ENCODE results near the gene PGM1. TPM values are rescaled to one million over a fixed set of nuclear protein-coding genes. Genes with fewer than 3 reads are reported as not detected.

The PGM1 gene
- total and polyA plus RNA-seq, 2 of the 13 experiments (the other 11 are each of a cell fraction or from before 2014, with no cell fraction given), result 51.6 to 105 TPM

GRCh38 chr1:63640633-63641567 is 47.7 kb downstream of the PGM1 start (continued):
- no peak for TF ChIP-seq ZSCAN5A (CRISPR knock-in tag; IDR thresholded peaks at IDR 0.05; ENCODE audit: borderline replicate concordance)
- no peak for TF ChIP-seq BATF2 (CRISPR knock-in tag; IDR thresholded peaks at IDR 0.05)
- no peak for TF ChIP-seq WIZ (CRISPR knock-in tag; IDR thresholded peaks at IDR 0.05)
- TF ChIP-seq PBX2 (CRISPR knock-in tag; IDR thresholded peaks at IDR 0.05), result no peak
- TF ChIP-seq EEA1 (CRISPR knock-in tag; IDR thresholded peaks at IDR 0.05; ENCODE audit: borderline replicate concordance), result no peak
- no peak for TF ChIP-seq SUZ12 (IDR thresholded peaks at IDR 0.05; ENCODE audit: low read depth, low read length)
- 0 out of 2 replicates have a peak, but pooled peaks have one; percentile 20 for TF ChIP-seq ELF3 (CRISPR knock-in tag; IDR thresholded peaks at IDR 0.05)
- TF ChIP-seq PAX8 (CRISPR knock-in tag; IDR thresholded peaks at IDR 0.05; ENCODE audit: borderline replicate concordance), result no peak
- TF ChIP-seq MEIS1 (CRISPR knock-in tag; IDR thresholded peaks at IDR 0.05; ENCODE audit: borderline replicate concordance), result no peak
- TF ChIP-seq GTF2F1 (IDR thresholded peaks at IDR 0.05; ENCODE audit: low read length), result no peak
- 0 out of 2 replicates have a peak, but pooled peaks have one; percentile 12 for TF ChIP-seq ATF7 (IDR thresholded peaks at IDR 0.05)
- TF ChIP-seq ATF7 (CRISPR knock-in tag; IDR thresholded peaks at IDR 0.05), result no peak
- TF ChIP-seq ZNF263 (CRISPR knock-in tag; IDR thresholded peaks at IDR 0.05), result no peak
- TF ChIP-seq ZBTB37 (CRISPR knock-in tag; IDR thresholded peaks at IDR 0.05), result no peak
- no peak for TF ChIP-seq ZNF598 (CRISPR knock-in tag; IDR thresholded peaks at IDR 0.05; ENCODE audit: borderline replicate concordance)
- TF ChIP-seq ZNF614 (CRISPR knock-in tag; IDR thresholded peaks at IDR 0.05; ENCODE audit: borderline replicate concordance), result no peak; the same call in 1 of the 2 replicates
- no peak for TF ChIP-seq LRRFIP1 (CRISPR knock-in tag; conservative IDR thresholded peaks at IDR 0.05)
- TF ChIP-seq TAF1 (CRISPR knock-in tag; IDR thresholded peaks at IDR 0.05), result no peak
- TF ChIP-seq GRHL1 (CRISPR knock-in tag; conservative IDR thresholded peaks at IDR 0.05), result no peak
- no peak for TF ChIP-seq FOXP1 (IDR thresholded peaks at IDR 0.05)
- TF ChIP-seq FOXP1 (CRISPR knock-in tag; IDR thresholded peaks at IDR 0.05), result peak; percentile 86

All from HepG2 (cell line).